RCC 7860 (cell line): ENCODE measurements around the gene CARD19.
A peak's percentile ranks its signal among the peaks of the same experiment; 100 is the strongest.
"Not testable (repeated sequence)": the region's sequence is repeated elsewhere in the genome, so short reads cannot be mapped to it uniquely, and the experiment has no call there.

Experiments used
- DNase-seq: peaks from one replicate; pipeline ENCODE4 v3.0.0-alpha.2; 2015; ENCODE audit warnings: low spot score
- FAIRE-seq: peaks from 2 replicates; lab custom pipeline; 2012; peaks lifted over from hg19 to GRCh38; lab: Jason Lieb, UNC

CARD19 gene

GRCh38 chr9:93129691-93130500, 33.9 kb downstream of the CARD19 start:
- FAIRE-seq (no peak), DNase-seq (no peak)

- FAIRE-seq (no peak), DNase-seq (no peak)
Observed at GRCh38 chr9:93130861-93131481, 35.0 kb downstream of the CARD19 start.

- FAIRE-seq (no peak), DNase-seq (no peak)
Observed at GRCh38 chr9:93131599-93132286, 35.7 kb downstream of the CARD19 start.

- FAIRE-seq (no peak), DNase-seq (peak; percentile 29)
Observed at GRCh38 chr9:93132287-93132927, 36.4 kb downstream of the CARD19 start.

GRCh38 chr9:93132946-93133680, 37.1 kb downstream of the CARD19 start:
- DNase-seq (no peak), FAIRE-seq (no peak)

- DNase-seq (peak; percentile 67), FAIRE-seq (no peak)
Observed at GRCh38 chr9:93133681-93134014, 37.6 kb downstream of the CARD19 start.

- no peak for FAIRE-seq
- no peak for DNase-seq
Observed at GRCh38 chr9:93134015-93134739, 38.2 kb downstream of the CARD19 start, which contains the start of gene NINJ1. TSS of gene NINJ1 (minus strand) at chr9:93134251. CDS start at chr9:93134217, 34 bp downstream.

- no peak for FAIRE-seq
Observed at GRCh38 chr9:93134740-93135444, 38.9 kb downstream of the CARD19 start.

GRCh38 chr9:93136011-93136440, 40.0 kb downstream of the CARD19 start:
- DNase-seq (no peak), FAIRE-seq (no peak)

More at GRCh38 chr9:93134740-93135444, 38.9 kb downstream of the CARD19 start:
- no peak for DNase-seq

GRCh38 chr9:93137362-93137761, 41.3 kb downstream of the CARD19 start:
- DNase-seq (no peak), FAIRE-seq (no peak)

- FAIRE-seq (no peak), DNase-seq (no peak)
Observed at GRCh38 chr9:93138171-93138764, 42.3 kb downstream of the CARD19 start.

GRCh38 chr9:93139365-93140182, 43.6 kb downstream of the CARD19 start:
- FAIRE-seq (no peak), DNase-seq (no peak)

GRCh38 chr9:93141771-93142483, 45.9 kb downstream of the CARD19 start:
- FAIRE-seq = no peak

GRCh38 chr9:93143830-93144530, 48.0 kb downstream of the CARD19 start:
- DNase-seq (no peak), FAIRE-seq (no peak)

More at GRCh38 chr9:93141771-93142483, 45.9 kb downstream of the CARD19 start:
- DNase-seq = no peak

GRCh38 chr9:93146696-93147095, 50.7 kb downstream of the CARD19 start:
- DNase-seq, FAIRE-seq: not testable (repeated sequence)

GRCh38 chr9:93147632-93148031, 51.6 kb downstream of the CARD19 start:
- FAIRE-seq (no peak), DNase-seq (no peak)

GRCh38 chr9:93148721-93149120, 52.7 kb downstream of the CARD19 start:
- FAIRE-seq (no peak), DNase-seq (no peak)
